OCI-LY3 (cell line): ENCODE measurements around the gene WFS1.

Experiments
- CTCF ChIP-seq: fragments of 200-600, 300-600 bp; sonication (generic); IDR thresholded peaks from 2 replicates; pipeline ENCODE4 v1.5.1; 2014; ENCODE audit warnings: antibody characterized with exemption, low read length, low read depth
- EZH2phosphoT487 ChIP-seq: fragments of 200-600 bp; shearing (Covaris generic); IDR thresholded peaks from 2 replicates; pipeline ENCODE4 v1.6.1; 2018; ENCODE audit warnings: antibody characterized with exemption, mixed run types, low read depth

GRCh38 chr4:6290256-6290655, 20.6 kb downstream of the WFS1 start:
- no peak for TF ChIP-seq CTCF
- no peak for TF ChIP-seq EZH2phosphoT487
